ENCODE measurements around the gene AP1M2.

DNA sequence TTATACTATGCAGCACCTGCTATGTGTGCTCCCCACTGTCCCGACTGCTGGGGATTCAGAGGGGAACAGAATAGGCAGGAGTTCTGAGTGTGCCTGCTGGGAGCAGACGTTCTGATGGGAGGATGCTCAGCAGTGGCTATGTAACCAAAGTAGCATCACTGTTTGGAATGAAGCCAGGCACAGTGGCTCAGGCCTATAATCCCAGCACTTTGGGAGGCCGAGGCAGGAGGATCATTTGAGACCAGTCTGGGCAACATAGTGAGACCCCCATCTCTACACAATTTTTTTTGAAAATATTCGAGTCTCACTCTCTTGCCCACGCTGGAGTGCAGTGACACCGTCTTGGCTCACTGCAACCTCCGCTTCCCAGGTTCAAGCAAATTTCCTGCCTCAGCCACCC, 37.4 kb downstream of the AP1M2 start:
- TF ChIP-seq, protein P1, sequence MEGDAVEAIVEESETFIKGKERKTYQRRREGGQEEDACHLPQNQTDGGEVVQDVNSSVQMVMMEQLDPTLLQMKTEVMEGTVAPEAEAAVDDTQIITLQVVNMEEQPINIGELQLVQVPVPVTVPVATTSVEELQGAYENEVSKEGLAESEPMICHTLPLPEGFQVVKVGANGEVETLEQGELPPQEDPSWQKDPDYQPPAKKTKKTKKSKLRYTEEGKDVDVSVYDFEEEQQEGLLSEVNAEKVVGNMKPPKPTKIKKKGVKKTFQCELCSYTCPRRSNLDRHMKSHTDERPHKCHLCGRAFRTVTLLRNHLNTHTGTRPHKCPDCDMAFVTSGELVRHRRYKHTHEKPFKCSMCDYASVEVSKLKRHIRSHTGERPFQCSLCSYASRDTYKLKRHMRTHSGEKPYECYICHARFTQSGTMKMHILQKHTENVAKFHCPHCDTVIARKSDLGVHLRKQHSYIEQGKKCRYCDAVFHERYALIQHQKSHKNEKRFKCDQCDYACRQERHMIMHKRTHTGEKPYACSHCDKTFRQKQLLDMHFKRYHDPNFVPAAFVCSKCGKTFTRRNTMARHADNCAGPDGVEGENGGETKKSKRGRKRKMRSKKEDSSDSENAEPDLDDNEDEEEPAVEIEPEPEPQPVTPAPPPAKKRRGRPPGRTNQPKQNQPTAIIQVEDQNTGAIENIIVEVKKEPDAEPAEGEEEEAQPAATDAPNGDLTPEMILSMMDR (conservative IDR thresholded peaks at IDR 0.05) = no peak
- TF ChIP-seq ZFX (IDR thresholded peaks at IDR 0.05) = no peak

All from C4-2B (cell line).